Activated CD8-positive, alpha-beta memory T cell treated with anti-CD3 and anti-CD28 coated beads for 1 hour (primary cell): Measurements from ENCODE around the gene MCTP1.
"Not testable (repeated sequence)": the region's sequence is repeated elsewhere in the genome, so short reads cannot be mapped to it uniquely, and the experiment has no call there.

Experiments used
- DNase-seq, 2 donors: peaks; one replicate each; pipeline ENCODE4 v3.0.0-alpha.2; 2020; ENCODE audit warnings: low read depth in 1 of 2; ENCODE audit errors: extremely low read depth in 1 of 2

MCTP1 gene

DNA sequence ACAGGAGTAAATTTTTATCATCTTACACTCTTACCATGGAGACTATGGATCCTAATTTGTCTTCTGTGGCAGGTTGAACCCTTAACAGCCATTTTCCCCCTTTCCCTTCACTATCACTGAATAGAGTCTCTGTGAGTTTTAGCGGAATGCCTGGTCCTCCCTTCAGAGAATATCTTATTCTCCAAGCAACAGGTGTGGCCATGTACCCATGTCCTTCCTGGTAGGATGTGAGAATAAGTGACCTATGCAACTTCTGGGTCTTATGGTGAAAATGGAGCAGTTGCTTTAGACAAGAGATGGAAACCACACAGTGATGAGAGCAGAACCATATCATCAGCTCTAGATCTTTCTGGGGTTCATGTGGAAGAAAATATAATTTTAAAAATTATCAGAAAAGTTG is 312.6 kb downstream of the MCTP1 start:
- DNase-seq: no peak

DNA sequence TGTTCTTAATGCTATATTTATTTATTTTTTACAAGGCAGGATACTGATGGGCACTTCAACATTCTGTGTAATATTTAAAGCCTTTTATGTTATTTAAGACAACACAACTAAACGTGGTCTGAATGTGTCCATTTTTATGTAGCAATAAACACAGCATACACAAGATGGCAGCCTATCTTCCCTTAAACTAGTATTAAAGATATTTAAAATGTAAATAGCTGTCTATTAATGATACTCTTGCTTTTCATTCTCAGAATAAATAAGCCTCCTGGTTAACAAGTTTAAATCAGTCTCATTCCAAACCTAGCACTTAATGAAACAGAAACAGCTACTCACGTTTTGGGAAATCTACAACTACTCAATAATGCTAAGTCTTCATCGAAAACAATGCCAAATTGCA is 315.7 kb downstream of the MCTP1 start:
- DNase-seq: no peak

DNA sequence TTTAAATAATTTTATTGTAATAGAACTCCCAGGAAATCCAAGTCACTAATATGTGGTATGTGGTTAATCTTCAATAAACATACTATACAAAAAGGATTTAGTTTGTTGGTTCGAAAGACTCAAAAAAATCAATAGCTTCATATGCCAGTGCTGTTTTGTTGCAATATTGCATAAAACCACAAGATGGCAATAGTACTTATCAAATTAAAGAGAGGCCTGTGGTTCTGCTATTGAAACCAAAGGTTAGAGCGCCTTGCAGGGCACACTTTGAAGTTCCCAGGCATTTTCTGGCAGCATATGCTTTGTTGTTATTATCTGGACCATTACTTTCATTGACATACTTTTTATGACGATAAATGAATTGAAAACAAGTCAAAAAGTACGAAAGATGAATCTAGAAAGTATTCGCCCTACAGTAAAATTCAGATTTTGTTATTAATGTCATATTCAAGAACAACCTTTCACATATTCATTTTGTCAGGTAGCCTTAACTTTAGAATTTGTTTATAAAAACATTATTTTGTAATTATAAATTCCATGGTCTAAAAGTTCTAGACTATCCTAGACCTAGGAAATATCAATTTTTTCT is 316.3 kb downstream of the MCTP1 start:
- no peak for DNase-seq

DNA sequence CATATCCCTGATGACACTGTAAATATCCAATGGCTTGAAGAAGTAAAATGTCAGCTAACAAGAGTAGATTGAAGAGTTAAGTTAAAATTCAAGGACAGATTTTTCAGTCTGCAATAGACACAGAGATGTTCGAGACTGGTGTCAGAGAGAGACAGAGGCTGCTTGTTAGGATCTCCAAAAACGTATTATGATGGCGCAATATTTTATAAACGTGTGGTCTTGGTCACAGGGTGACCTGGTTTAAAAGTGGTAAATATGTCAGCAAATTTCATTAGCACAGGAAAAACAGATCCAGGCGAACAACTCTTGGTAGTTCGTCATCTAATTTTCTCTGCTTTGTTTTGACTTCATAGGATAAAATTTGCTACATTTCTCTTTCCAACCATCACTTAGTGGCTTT is 317.4 kb downstream of the MCTP1 start:
- no peak for DNase-seq

DNA sequence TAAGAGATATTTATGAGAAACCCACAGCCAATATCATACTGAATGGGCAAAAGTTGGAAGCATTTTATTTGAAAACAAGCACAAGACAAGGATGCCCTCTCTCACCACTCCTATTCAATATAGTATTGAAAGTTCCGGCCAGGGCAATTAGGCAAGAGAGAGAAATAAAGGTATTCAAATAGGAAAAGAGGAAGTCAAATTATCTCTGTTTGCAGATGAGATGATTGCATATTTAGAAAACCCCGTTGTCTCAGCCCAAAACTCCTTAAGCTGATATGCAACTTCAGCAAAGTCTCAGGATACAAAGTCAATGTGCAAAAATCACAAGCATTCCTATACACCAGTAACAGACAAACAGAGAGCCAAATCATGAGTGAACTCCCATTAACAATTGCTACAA is 325.6 kb downstream of the MCTP1 start:
- not testable (repeated sequence) for DNase-seq

DNA sequence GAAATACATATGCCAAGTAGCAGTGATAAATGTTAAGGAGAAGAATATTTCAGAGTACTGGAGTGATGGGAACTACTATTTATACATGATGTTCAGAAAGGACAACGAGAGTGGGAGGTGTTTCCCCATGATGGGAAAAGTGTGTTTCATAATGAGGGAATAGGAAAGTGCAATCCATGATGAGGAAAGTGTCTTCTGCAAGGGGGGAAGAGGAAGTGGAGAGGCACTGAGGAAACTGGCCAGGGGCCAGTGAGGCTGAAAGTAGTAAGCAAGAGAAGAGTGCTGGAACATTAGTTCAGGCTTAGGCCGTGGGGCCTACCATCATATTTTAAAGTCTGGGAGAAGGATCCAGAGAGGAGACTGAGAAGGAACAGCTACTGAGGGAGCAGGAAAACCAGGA is 339.2 kb downstream of the MCTP1 start:
- no peak for DNase-seq

DNA sequence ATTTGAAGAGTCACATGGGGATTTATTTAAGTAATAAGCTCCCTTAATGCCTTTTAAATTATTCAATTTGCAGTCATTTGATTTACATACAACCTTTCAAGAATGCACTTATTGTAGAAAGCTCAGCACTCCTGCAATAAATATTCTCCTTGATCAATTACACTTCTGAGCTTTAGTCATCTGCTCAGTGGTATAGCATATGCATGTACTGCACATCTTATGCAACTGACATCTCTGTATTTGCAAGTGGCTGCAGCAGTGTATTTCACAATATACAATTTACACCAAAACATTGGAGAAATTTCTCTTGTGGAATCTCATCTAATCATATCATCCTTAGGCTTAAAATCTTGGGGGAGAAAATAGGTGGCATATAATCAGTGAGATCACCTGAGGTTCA is 340.7 kb downstream of the MCTP1 start:
- DNase-seq: no peak

DNA sequence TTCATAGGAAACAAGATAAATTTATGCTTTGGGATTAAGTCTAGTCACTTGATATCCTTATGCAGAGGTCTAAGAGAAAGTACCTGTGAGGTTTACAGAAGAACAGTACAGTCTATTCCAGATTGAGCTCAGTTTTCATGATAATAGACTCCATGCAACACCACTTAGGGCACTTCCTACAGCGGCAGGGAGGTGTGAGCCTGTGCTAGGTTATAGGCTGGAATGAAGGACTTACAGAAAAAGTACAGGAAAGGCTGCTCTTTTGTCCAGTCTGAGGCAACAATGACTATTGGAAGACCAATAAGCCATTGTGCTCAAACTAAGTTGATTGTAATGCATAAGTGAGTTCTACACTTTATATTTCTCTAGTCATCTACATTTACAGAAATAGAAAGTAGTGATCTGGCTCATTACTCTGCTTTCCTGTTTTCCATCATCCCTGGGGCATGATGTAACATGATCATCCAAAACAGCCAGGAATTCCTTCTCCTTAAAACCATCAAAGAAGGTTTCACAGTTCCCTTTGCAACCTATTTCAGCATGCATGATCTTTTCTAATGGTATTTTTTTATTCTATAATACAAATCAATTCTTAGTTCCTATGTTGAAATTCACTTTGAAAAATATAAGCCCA is 343.7 kb downstream of the MCTP1 start:
- no peak for DNase-seq

DNA sequence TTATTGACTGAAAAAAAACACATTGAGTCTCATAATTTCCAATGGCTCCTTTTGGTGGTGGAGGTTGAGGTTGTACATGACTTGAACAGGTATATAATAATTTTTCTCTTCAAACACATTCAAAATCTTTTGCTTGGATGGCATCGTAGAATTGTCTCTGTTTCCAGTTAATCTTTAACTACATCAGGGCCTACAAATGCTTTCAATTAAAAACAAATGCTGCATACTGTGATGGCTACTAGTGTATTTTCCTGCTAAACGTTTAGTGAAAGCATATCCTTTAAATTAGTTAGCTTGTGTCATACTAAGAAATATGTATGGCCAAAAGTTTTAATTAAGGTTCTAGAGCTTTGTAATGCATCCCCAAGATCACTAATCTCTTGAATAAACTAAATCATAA is 352.6 kb downstream of the MCTP1 start:
- no peak for DNase-seq

DNA sequence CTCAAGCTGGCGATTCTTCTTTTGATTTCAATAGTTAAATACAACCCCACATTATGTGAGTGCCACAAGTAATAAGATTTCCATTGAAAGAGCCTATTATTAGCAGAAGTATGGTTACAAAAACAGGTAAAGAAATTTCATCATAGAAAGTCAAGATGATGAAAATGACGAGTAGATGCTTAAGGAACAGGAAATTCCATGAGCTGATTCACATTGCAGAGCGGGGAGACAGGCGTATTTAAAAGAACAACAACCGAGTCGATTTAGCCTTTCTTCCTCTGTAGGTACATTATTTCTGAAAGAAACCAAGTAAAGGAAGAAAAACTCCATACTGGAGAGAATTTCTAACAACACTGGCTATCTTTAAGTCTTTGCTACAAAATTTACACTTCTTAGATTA is 356.0 kb downstream of the MCTP1 start:
- DNase-seq: no peak

DNA sequence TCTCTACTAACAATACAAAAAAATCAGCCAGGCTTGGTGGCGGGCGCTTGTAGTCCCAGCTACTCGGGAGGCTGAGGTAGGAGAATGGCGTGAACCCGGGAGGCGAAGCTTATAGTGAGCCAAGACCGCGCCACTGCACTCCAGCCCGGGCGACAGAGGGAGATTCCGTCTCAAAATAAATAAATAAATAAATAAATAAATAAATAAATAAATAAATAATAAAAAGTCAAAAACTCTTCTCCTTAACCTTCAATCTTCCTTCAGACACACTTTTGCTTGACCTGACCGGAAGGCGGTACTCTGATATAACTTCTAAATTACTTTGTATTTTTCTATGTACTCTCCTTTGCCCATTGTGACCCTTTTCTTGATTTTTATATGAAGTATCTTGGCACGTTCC is 364.3 kb downstream of the MCTP1 start:
- no peak for DNase-seq

DNA sequence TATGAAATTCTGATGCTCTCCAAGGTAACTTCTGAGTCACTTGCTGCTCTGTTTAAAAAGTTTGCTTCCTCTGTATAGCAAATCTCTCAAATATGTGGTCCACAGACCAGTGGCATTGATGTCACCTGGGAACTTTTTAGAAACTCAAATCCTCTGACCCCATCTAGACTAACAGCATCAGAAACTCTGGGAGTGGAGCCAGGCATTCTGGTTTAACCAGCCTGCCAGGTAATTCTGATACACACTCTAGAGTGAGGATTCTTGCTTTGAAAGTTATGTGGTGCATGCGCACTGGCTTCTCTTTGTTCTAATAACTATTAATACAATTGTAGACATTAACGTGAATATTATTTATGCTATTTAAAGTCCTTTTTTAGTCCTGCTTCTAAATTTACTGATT is 368.3 kb downstream of the MCTP1 start:
- no peak for DNase-seq

DNA sequence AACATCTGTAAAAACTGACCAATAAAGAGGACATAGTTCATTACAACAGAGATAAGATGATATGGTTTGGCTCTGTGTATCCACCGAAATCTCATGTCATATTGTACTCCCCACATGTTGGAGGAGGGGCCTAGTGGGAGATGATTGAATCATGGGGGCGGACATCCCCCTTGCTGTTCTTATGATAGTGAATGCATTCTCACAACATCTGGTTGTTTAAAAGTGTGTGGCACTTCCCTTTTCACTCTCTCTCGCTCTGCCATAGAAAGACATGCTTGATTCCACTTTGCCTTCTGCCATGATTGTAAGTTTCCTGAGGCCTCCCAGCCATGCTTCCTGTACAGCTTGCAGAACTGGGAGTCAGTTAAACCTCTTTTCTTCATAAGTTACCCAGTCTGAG is 373.6 kb downstream of the MCTP1 start:
- no peak for DNase-seq

DNA sequence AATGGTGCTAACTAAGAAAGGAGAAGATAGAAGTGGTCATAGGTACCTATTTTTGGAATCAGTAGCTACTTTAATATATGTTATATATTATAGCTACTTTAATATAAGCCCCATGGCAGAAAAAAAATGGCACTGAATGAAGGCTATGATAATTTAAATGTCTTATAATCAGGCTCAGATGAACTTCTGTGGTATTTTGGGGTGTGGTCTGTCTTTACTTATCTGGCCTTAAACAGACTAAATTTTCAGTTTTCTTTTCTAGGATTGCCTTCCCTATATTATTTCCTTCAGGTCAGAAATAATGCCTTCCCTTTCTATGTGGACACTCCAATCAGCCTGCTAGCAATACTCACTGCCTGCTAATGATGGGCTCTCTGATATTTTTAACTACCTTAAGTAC is 374.2 kb downstream of the MCTP1 start:
- DNase-seq: no peak

DNA sequence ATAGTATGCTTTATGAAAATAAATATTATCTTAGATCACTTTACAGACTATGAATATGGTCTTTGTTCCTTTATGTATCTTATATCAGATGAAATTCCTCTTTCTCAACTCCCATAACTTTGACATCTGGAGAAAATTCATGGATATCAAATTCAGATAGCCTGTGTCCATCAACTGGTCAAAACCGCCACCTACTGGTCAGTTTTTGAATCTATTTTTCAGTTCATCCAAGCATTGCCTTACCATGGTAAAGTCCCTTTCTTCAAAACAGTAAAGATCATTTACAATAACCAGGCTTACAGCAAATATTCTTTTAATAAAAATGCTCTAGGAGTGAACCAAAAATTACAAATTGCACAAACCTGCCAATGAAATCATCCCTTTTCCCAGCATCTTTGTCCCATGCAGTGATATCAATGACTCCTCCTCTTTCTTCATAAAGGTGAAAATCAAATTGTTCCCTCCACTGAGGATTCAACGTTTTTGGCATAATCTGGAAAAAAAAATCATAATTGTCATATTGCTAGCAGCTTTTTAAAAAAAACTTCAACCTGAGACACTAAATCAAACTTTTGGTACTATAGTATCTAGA is 375.9 kb downstream of the MCTP1 start:
- DNase-seq: no peak

DNA sequence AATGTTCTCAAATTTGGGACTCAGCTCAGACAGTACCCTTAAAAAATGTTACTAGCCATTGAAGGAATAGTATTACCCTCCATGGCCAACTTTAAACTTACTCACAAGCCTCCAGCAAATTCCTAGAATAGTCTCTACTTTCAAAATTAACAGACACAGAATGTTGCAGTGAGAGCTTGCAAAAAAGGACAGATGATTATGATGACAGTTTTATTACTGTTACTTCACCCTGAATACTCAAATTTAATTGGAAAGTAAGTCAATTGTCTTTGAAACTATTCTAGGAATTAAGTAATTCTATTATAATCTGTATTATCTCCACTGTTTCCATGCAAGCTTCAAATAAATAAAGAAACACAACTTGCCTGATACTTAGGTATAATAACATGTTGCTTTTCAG is 378.1 kb downstream of the MCTP1 start:
- DNase-seq: no peak

DNA sequence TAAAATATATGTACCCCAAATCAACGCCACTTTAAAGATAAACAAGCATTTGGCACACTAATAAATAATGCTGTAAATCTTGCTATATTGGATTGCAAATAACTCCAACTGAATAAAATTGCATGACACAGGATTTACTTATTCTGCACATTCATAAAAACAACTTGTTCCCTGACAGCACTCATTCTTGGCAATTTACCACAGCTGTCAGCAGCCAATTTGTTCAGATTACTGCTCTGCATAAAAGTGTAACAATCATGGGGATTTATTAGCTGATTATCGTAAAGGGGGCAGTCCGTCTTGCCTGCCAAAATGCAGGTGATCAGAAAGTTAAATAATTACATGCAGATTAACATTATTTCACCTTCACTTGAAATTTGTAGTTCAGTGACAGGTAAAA is 381.2 kb downstream of the MCTP1 start:
- no peak for DNase-seq

DNA sequence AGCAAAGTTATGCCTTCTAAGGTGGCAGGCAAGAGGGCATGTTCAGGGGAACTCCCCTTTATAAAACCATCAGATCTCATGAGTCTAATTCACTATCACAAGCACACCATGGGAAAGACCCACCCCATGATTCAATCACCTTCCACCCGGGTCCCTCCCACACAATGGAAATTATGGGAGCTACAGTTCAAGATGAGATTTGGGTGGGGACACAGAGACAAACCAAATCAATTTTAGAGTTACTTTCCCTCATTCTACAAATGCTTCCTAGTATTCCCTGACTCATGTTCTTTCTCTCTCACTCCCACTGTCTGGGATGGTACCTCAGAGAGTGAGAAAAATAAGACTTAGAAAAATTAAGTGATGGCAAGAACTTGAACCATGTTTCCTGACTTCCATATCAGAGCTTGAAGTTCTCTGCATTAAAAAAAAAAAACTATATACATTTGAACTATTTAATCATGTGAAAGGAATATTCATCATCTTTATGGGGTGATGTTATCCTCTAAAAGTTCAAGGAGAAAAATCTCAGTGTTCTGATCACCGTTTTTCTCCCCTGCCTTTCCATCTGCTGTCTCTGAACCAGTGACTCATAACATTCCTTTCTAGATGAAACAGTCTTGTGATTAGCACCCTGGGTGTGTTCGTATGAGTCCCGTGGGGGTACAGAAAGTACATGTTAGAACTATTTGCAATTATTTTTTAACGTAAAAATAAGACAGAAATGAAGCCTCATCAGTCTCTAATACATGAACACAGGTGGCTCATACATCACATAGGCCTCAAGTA is 383.5 kb downstream of the MCTP1 start:
- DNase-seq: no peak

DNA sequence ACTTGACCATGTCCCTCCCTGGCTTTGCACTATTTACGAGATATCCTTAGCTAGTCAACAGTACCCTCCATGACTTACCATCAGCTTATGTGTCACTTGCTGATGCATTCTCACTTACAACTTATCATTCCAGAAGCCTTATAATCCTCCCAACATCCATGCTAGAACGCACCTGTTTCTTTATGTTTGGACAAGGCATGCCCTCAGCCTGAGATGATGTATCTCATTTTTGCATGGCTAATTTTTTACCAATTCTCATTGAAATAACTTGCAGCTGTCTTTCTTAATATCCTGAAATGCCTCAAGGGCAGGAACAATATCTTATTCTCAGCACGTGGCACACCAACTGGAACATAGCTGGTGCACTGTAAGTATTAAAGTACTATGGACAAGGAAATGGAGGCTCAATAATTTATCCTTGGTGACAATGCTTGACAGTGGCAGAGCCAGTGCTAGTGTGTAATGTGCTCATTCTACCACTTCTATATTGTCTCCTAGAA is 384.8 kb downstream of the MCTP1 start:
- no peak for DNase-seq

DNA sequence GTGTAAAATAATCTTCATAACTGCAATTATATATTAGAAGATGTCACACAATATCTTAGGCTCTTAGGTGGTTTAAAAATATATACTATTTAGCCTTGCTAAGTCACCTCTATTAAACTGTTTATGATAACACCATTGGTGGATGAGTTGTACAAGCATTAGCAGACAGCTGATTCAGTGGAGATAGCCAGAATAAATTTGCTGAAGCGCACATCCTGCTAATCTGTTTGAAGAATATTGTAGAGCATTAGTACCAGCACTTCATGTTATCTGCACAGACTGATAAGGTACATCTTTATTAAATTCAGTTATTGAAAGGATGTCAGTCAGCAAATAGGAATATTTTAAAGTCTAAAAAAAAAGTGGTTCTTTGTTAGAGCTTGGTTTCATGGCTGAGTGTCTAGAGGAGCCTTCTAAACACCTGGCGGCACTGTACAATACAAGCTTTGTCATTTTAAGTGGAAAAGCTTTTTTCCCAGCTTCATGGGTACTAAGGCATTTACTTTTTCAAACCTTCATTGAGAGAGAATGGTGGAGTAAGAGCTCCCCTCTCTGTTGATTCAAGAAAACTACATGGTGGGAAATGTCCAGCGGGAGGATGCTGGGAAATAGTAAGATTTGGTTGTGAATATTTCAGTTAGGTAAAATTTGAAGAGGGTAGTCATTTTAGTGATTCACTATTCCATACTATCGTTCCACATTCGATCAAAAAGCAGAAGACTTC is 391.3 kb downstream of the MCTP1 start:
- DNase-seq: no peak

DNA sequence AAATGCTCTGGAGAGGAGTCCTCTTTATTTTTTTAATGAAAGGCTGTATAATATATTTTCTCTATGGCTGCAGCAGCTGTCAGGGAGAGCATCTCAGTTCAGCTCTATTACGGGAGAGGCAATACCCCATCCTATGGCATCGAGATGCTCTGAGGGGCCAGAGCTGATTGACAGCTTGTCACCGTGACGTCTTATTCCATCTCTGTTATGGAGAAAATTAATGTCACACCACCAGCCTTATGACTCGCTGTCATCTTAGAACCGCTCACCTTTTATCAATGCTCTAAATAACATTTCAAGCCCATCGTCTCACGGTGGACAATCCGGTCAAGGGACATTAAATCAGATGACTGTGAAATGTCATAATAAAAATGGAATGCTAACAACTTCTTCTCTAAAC is 392.9 kb downstream of the MCTP1 start:
- no peak for DNase-seq
